Pulmonary artery endothelial cell (primary cell): ENCODE results near the gene DNAI1. TPM values are rescaled to one million over a fixed set of nuclear protein-coding genes. Genes with fewer than 3 reads are reported as not detected.

Experiments used
- DNase-seq: peaks from one replicate; pipeline ENCODE4 v3.0.0-alpha.2; 2011; ENCODE audit warnings: low read depth, low spot score
- total RNA-seq: library from RNA; depleted of rRNA; stranded (reverse); fragments of >200 nt; gene quantifications from 2 replicates; pipeline ENCODE4 v1.2.3, GENCODE V29; 2014

DNAI1 gene
- total RNA-seq, 1 donor from 2014 or later: not detected

- no peak for DNase-seq
Measured at GRCh38 chr9:34490360-34490759, 31.8 kb downstream of the DNAI1 start.

GRCh38 chr9:34490760-34491159 lies 32.2 kb downstream of the DNAI1 start:
- no peak for DNase-seq

- no peak for DNase-seq
Measured at GRCh38 chr9:34491596-34491995, 33.0 kb downstream of the DNAI1 start.

- no peak for DNase-seq
Measured at GRCh38 chr9:34492051-34492450, 33.4 kb downstream of the DNAI1 start.

- DNase-seq: no peak
Measured at GRCh38 chr9:34493972-34494535, 35.4 kb downstream of the DNAI1 start.

DNA sequence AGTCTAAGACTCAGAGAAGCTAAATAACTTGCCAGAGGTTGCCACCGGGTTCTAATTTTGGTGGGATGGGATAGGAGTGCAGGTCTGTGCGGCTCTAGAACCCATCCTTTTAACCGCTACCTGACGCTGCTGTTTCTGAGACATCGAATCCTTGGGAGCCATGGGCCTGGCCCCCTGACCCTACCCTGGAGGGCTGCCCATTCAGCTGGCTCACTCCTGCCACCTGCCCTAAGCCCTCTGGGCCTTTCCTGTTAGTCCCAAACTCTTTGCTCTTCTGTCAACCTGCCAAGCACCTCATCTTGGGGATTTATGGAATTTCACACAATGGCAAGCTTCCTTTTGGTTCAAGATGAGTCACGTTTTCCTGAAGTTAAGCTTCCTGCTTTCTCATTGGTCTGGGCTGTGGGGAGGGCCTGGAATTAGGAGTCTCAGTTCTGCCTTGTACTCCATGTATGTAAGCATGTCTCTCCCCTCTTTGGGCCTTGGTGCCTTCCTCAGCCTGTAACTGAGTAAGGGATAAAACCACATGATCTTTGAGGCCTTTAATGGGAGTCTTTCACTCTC lies 37.6 kb downstream of the DNAI1 start:
- peak; percentile 86 for DNase-seq

GRCh38 chr9:34498553-34498952 lies 39.9 kb downstream of the DNAI1 start:
- no peak for DNase-seq

- no peak for DNase-seq
Measured at GRCh38 chr9:34499076-34499475, 40.5 kb downstream of the DNAI1 start.

DNA sequence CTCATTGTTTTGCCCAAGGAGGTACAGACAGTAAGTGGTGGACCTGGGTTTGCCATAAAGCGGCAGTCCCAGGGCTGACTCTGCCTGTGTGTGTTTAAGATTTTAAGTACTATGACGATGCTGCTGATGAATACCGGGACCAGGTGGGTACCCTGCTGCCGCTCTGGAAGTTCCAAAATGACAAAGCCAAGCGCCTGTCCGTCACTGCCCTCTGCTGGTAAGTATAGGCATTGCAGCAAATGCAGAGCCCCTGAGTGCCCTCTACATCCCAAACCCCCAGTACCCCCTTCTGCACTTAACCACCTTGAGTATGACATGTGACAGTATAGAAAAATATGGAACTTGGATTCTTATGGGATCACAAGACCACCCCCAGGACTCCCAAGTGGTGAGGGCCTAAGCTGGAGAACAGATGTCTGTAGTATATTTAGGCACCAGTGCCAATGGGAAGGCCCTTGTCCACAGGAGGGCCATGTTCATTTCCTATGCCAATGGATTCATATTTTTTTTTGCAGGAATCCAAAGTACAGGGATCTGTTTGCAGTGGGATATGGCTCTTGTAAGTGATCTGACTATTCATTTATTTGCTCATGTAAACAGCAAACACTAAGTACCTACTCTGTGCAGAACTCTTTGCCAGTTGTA lies 42.1 kb downstream of the DNAI1 start:
- no peak for DNase-seq

- no peak for DNase-seq
Measured at GRCh38 chr9:34501372-34501771, 42.8 kb downstream of the DNAI1 start.

GRCh38 chr9:34501889-34502425 lies 43.4 kb downstream of the DNAI1 start:
- DNase-seq: no peak

- no peak for DNase-seq
Measured at GRCh38 chr9:34502471-34502870, 43.9 kb downstream of the DNAI1 start.

DNA sequence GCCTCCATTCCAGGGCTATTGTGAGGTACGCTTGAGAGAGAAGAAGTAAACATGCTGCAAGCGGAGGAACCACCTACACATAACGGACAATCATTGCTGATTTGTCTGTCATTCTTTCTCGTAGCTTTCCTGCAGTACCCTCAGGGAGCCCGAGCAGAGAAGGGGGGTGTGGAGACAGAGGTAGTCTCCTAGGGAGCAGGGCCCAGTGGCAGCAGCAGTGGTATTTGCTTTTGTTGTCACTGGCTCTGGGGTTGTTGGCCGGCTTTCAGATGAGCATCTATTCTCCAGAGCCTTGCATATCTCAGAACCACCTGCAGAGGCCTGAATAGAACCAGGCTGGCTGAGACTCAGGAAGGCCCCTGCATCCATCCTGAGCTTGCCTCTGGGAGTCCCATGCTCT lies 44.3 kb downstream of the DNAI1 start:
- no peak for DNase-seq

DNA sequence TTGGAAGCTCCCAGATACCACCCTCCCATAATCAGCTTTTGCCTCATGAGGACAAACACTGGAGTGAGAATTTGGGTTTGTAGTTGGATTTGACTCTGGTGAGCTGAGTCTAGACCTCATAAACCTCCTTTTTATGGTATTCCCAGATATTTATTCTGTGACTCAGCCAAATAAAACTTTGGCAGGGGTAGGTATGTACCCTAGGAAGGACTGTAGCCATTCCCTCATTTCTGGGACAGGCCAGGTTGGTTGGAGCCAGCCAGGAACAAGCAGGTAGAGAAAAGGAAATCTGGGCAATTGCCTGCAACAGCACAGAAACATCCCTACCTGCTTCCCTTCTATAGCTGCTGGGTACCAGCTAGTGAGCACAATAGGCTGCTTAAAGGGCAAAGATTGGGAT lies 44.8 kb downstream of the DNAI1 start:
- no peak for DNase-seq

DNA sequence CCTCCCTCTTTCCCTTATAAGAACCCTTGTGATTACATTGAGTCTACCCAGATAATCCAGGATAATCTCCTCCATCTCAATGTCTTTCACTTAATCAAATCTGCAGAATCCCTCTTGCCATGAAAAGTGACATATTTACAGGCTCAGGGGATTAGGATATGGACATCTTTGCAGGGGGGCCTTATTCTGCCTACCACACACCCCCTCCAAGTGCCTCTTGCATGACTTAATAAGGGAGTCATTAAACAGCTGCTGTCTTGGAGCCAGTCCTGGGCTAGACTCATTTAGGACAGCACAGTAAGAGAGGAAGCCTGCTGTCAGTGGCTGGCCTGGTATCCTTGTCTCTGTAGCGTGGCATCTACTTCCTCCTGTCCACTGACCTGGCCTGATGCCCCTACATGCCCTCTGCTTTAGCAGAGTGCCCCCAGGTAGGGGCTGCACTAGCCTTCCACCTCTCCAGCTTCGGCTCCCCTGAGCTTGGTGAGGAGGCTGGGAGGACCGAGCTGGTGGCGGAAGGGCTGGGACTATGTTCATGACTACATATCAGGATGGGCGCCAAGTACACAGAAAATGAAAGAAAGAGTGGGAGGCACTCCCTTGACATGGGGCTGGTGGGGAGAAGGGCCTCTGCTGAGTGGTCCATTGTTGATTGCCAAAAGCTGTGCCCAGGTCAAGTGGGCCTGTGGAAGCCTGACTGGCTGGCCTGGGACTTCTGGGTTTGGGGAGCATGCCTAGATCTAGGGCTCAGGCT lies 46.9 kb downstream of the DNAI1 start:
- no peak for DNase-seq

- no peak for DNase-seq
Measured at GRCh38 chr9:34506623-34507022, 48.0 kb downstream of the DNAI1 start.

- no peak for DNase-seq
Measured at GRCh38 chr9:34507556-34507955, 49.0 kb downstream of the DNAI1 start.

DNA sequence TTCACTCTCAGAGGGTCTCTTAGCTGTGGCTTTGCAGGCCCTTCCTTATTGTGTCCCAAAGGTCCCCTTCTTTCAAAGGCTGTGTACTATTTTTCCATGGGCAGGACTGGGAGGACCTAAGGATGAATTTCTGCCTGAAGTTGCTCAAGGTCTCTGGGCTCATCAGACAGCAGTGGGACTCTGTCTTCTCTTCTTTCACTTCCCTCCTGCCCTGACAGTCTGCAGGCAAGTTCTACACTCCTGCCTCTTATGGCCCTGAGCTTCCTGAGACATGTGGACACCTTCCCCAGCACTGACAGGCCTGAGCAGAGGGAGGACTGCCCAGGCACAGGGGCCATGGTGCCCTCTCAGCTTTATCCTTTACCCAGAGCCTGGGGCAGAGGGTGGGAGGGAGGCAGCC lies 49.4 kb downstream of the DNAI1 start:
- no peak for DNase-seq

DNA sequence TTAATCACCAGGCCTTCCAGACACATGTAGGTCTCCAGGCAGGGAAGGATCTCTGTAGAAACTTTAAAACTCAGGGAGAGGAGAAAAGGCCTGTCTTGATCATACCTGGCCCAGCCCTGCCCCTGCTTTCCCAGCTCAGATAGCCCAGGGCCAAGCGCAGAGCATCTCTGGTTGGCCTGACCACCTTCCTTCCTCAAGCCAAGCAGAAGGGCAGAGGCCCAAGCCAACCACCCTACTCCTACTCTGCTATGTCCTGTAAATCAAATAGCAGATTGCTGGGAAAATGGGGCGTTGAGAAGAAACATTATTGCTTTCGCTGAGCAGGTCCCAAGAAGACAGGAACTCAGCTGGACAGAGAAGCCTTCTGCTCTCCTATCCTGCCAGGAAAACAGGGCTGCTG lies 49.9 kb downstream of the DNAI1 start:
- DNase-seq: no peak

DNA sequence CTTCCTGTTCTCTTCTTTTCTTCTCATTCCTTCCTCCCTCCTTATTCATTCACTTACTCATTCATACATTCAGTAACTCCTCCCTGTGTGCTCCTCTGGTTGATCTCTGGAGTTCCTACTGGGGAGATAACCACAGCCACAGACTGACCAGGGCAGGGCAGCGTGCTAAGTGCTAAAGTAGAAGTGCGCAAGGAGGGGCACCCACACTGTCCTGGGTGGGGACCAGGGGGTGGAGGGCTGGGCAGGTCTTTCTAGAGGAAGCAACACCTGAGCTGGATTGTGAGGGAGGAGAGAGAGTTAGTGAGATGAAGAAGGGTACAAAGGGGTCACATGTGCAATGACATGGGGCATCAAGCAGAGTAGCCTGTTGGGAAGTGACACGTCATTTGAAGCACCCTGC lies 50.3 kb downstream of the DNAI1 start:
- no peak for DNase-seq

DNA sequence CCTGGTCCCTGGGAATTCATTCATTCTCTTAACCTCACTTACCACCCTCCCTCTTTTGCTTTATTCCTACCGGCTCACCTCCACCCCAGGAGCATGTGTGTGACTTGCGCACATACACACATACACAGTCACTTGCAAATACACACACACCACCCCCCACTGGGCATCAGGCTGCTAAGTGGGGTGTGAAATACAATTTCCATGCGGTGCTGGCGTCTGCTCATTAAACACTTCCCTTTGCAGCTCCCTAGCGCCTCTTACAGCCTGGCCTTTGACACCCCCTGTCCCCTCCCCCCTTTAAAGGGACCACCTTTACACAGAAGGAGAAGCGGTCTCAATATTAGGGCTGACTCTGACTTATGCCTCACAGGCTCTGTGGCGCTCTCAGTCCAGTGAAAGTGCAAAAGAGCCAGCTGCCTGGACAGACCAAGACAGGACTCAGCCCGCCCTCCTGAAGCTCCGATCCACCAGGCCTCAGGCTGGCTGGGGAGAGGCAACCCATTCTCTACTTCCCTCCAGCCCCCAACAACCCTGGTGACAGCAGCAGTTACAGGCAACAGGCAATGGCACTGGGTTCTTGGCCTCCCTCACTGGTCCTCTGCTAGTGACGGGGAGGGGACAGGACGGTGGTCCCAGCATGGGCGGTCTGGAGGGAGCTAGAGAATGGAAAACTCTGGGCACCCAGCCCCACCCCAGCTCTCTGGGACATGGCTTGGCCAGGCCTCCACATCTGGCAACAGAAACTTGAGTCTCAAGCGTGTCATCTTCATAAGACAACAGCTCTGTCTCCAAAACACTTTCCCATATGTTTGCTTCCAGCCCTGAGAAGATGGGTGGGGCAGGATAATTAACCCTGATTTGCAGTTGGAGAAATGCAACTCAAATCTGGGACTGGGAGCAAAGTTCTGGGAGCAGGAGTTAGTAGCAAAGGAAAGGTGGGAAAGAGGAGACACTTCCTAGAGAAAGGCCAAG lies 52.2 kb downstream of the DNAI1 start:
- DNase-seq: no peak
